Neural progenitor cell (in vitro differentiated cells): ENCODE measurements around the gene SEMA3E. TPM values are rescaled to one million over a fixed set of nuclear protein-coding genes. Genes with fewer than 3 reads are reported as not detected.

Experiments
- DNase-seq: peaks from one replicate; pipeline ENCODE4 v3.0.0-alpha.2; 2016; ENCODE audit warnings: low spot score
- H2AFZ ChIP-seq: fragments of 200-600 bp; sonication (generic); replicated peaks from 2 replicates; pipeline ENCODE4 v1.6.1; 2016; ENCODE audit warnings: antibody characterized with exemption
- H3F3A ChIP-seq: fragments of 200-600 bp; sonication (generic); 2 replicates; pipeline ENCODE4 v1.6.1; 2016; ENCODE audit warnings: antibody characterized with exemption, low read depth
- H3K27ac ChIP-seq: fragments of 200-600 bp; sonication (generic); 2 replicates; pipeline ENCODE4 v1.5.1; 2016; ENCODE audit warnings: mild to moderate bottlenecking
- H3K27me3 ChIP-seq: fragments of 200-600 bp; sonication (generic); 2 replicates; pipeline ENCODE4 v1.6.1; 2016; ENCODE audit warnings: mild to moderate bottlenecking, moderate library complexity
- H3K36me3 ChIP-seq: fragments of 200-600 bp; sonication (generic); 2 replicates; pipeline ENCODE4 v1.5.1; 2016
- H3K4me1 ChIP-seq: fragments of 200-600 bp; sonication (generic); 2 replicates; pipeline ENCODE4 v1.6.1; 2016; ENCODE audit warnings: mixed run types
- H3K4me2 ChIP-seq: fragments of 200-600 bp; sonication (generic); 2 replicates; pipeline ENCODE4 v1.6.1; 2016
- H3K4me3 ChIP-seq: fragments of 200-600 bp; sonication (generic); 2 replicates; pipeline ENCODE4 v1.5.1; 2016
- H3K79me2 ChIP-seq: fragments of 200-600 bp; sonication (generic); 2 replicates; pipeline ENCODE4 v1.6.1; 2016; ENCODE audit warnings: low read depth
- H3K9ac ChIP-seq: fragments of 200-600 bp; sonication (generic); 2 replicates; pipeline ENCODE4 v1.6.1; 2016
- H3K9me3 ChIP-seq: fragments of 200-600 bp; sonication (generic); 2 replicates; pipeline ENCODE4 v1.5.1; 2016; ENCODE audit warnings: low read depth
- H4K20me1 ChIP-seq: fragments of 200-600 bp; sonication (generic); 2 replicates; pipeline ENCODE4 v1.6.1; 2016; ENCODE audit warnings: low read depth
- H3K27ac Mint-ChIP-seq: 3 replicates; pipeline ENCODE4 v1.8.0; 2021; ENCODE audit warnings: mixed read lengths
- H3K27me3 Mint-ChIP-seq: 2 replicates; pipeline ENCODE4 v1.8.0; 2022; ENCODE audit warnings: low read depth, mild to moderate bottlenecking, inconsistent platforms, moderate library complexity, mixed read lengths; ENCODE audit not compliant: insufficient read depth
- H3K36me3 Mint-ChIP-seq: 3 replicates; pipeline ENCODE4 v1.8.0; 2021; ENCODE audit warnings: mixed read lengths
- H3K4me1 Mint-ChIP-seq: 3 replicates; pipeline ENCODE4 v1.8.0; 2021; ENCODE audit warnings: mixed read lengths
- H3K4me3 Mint-ChIP-seq: 3 replicates; pipeline ENCODE4 v1.8.0; 2021; ENCODE audit warnings: mild to moderate bottlenecking, moderate library complexity, mixed read lengths
- H3K9me3 Mint-ChIP-seq: 3 replicates; pipeline ENCODE4 v1.8.0; 2020; ENCODE audit warnings: mixed read lengths
- EZH2 ChIP-seq: fragments of 200-600 bp; sonication (generic); IDR thresholded peaks from 2 replicates; pipeline ENCODE4 v1.6.1; 2017; ENCODE audit warnings: antibody characterized with exemption, mild to moderate bottlenecking, moderate library complexity
- EZH2phosphoT487 ChIP-seq: fragments of 200-600 bp; sonication (generic); IDR thresholded peaks from 2 replicates; pipeline ENCODE4 v1.6.1; 2017; ENCODE audit warnings: antibody characterized with exemption
- small RNA-seq: library from RNA; depleted of rRNA; stranded (forward); fragments of <200 nt; gene quantifications from one replicate; pipeline ENCODE3, GENCODE V24; 2015
- total RNA-seq: library from RNA; depleted of rRNA; stranded (reverse); fragments of >200 nt; gene quantifications from 2 replicates; pipeline ENCODE4 v1.2.3, GENCODE V29; 2015; ENCODE audit warnings: low replicate concordance
- TF ChIP-seq, protein P1 (sequence below): fragments of 200-600 bp; sonication (generic); IDR thresholded peaks from 2 replicates; pipeline ENCODE4 v1.5.1; 2017; ENCODE audit warnings: antibody characterized with exemption, mild to moderate bottlenecking

Gene SEMA3E
- total RNA-seq, 1 donor from 2014 or later: 5.5 TPM

DNA sequence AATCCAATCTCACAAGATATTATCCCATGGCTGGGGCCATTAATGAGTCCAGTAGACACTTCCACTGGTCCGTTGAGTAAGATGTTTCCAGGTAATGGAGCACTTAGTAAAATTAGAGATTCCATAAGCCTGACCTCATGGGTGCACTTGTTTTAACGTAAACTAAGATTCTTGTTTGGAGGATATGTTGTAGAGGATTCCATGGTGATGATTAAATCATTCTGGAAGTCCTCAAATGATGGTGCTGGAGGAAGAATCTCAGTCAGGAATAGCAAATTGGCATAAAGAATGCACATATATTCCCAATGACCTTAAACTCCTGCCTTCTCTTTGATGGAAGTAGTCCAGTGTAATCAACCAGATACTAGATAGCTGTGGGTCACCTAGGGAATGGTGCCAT is 324.3 kb downstream of the SEMA3E start:
- Histone ChIP-seq H3F3A (no peaks in the 10 kb centered on the region), H3K4me2 (no peak overlapping the region), H2AFZ (no peak overlapping the region), H3K27ac (no peak overlapping the region), H4K20me1 (no peaks in the 10 kb centered on the region), H3K36me3 (no peaks in the 10 kb centered on the region), H3K9me3 (no peaks in the 10 kb centered on the region), H3K9ac (no peak overlapping the region), H3K4me1 (peaks cover under 1% of the 10 kb centered on the region), H3K27me3 (no peaks in the 10 kb centered on the region), H3K79me2 (no peaks in the 10 kb centered on the region), H3K4me3 (no peak overlapping the region)
- Mint-ChIP-seq H3K36me3 (no peaks in the 10 kb centered on the region), H3K27me3 (no peaks in the 10 kb centered on the region), H3K4me1 (no peaks in the 10 kb centered on the region), H3K27ac (no peak overlapping the region), H3K4me3 (no peak overlapping the region), H3K9me3 (no peaks in the 10 kb centered on the region)
- DNase-seq: no peak
- TF ChIP-seq EZH2phosphoT487 (no peak), EZH2 (no peak)
- TF ChIP-seq, protein P1, sequence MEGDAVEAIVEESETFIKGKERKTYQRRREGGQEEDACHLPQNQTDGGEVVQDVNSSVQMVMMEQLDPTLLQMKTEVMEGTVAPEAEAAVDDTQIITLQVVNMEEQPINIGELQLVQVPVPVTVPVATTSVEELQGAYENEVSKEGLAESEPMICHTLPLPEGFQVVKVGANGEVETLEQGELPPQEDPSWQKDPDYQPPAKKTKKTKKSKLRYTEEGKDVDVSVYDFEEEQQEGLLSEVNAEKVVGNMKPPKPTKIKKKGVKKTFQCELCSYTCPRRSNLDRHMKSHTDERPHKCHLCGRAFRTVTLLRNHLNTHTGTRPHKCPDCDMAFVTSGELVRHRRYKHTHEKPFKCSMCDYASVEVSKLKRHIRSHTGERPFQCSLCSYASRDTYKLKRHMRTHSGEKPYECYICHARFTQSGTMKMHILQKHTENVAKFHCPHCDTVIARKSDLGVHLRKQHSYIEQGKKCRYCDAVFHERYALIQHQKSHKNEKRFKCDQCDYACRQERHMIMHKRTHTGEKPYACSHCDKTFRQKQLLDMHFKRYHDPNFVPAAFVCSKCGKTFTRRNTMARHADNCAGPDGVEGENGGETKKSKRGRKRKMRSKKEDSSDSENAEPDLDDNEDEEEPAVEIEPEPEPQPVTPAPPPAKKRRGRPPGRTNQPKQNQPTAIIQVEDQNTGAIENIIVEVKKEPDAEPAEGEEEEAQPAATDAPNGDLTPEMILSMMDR: no peak

DNA sequence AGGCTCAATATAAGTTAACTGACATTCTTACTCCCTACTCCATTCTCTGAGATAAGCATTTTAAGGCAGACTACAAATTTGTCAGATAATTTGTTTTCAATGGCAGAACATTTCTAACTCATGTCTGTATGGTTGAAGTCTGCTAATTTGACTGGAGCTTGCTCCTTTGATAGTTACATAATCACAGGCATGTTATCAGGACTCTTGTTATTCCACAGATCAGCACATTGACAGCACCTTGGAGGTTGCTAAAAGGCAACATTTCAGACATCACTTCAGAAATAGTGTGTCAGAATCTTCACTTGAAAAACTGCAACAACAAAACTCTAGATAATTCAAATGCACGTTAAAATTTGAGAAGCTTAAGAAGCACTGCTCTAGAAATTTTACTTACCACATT is 327.9 kb downstream of the SEMA3E start:
- Histone ChIP-seq H3K9ac (no peak overlapping the region), H3F3A (no peaks in the 10 kb centered on the region), H3K4me1 (peaks cover 9% of the 10 kb centered on the region), H2AFZ (no peak overlapping the region), H3K4me2 (no peak overlapping the region), H3K27me3 (no peaks in the 10 kb centered on the region), H3K9me3 (no peaks in the 10 kb centered on the region), H3K27ac (no peak overlapping the region), H3K79me2 (no peaks in the 10 kb centered on the region), H3K4me3 (no peak overlapping the region), H3K36me3 (no peaks in the 10 kb centered on the region), H4K20me1 (no peaks in the 10 kb centered on the region)
- no peak overlapping the region for H3K27ac Mint-ChIP-seq
- no peak for DNase-seq
- H3K9me3 Mint-ChIP-seq: no peaks in the 10 kb centered on the region
- H3K4me1 Mint-ChIP-seq: no peaks in the 10 kb centered on the region
- H3K4me3 Mint-ChIP-seq: no peak overlapping the region
- no peaks in the 10 kb centered on the region for H3K27me3 Mint-ChIP-seq
- TF ChIP-seq, protein P1: no peak
- TF ChIP-seq EZH2phosphoT487: no peak
- TF ChIP-seq EZH2: no peak
- no peaks in the 10 kb centered on the region for H3K36me3 Mint-ChIP-seq

DNA sequence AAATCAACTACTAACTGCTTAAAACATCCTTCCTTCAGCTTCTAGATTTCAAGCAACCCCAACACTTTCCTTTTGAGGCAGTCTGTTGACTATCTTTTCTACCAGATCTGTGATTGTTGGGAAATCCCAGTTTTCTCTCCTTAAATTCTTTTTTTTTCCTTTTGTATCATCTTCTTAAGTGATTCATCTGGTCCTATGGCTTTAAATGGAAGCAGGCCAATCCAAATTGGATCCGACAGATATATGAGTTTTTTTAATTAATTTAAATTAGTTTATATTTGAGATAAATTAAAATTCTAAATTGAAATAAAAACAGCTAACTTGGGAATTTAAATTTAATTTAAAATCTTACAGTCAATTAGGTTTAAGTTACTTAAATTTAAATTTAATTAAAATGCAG is 335.0 kb downstream of the SEMA3E start:
- H3K9me3 ChIP-seq: no peaks in the 10 kb centered on the region
- H3K27me3 Mint-ChIP-seq: no peaks in the 10 kb centered on the region
- H3K79me2 ChIP-seq: no peaks in the 10 kb centered on the region
- TF ChIP-seq, protein P1: no peak
- TF ChIP-seq EZH2phosphoT487 (no peak), EZH2 (no peak)
- H3K27ac ChIP-seq: no peak overlapping the region
- no peaks in the 10 kb centered on the region for H3F3A ChIP-seq
- no peaks in the 10 kb centered on the region for H3K9me3 Mint-ChIP-seq
- peaks cover 1% of the 10 kb centered on the region for H3K4me1 ChIP-seq
- no peak overlapping the region for H3K4me2 ChIP-seq
- no peak overlapping the region for H3K27ac Mint-ChIP-seq
- no peaks in the 10 kb centered on the region for H4K20me1 ChIP-seq
- H2AFZ ChIP-seq: no peak overlapping the region
- no peaks in the 10 kb centered on the region for H3K4me1 Mint-ChIP-seq
- H3K4me3 ChIP-seq: no peak overlapping the region
- H3K36me3 Mint-ChIP-seq: no peaks in the 10 kb centered on the region
- no peak overlapping the region for H3K4me3 Mint-ChIP-seq
- H3K9ac ChIP-seq: no peak overlapping the region
- no peaks in the 10 kb centered on the region for H3K27me3 ChIP-seq
- DNase-seq: no peak
- H3K36me3 ChIP-seq: no peaks in the 10 kb centered on the region

Small RNAs within 50 kb of the gene (small RNA-seq; reads per million reads assigned to genes)
- gene AC079987.1: not detected
